Heart left ventricle (tissue), 13 donors: Measurements from ENCODE around the gene KIF4A.

Experiments used
- POLR2A ChIP-seq, 2 donors: fragments of 450-650 bp; IDR thresholded peaks; one replicate each; pipeline ENCODE4 v1.6.1; 2017; ENCODE audit warnings: antibody characterized with exemption in 2 of 2, mild to moderate bottlenecking in 2 of 2, moderate library complexity in 2 of 2
- TF ChIP-seq, protein P1 (sequence below), 12 donors: fragments of 200-600 bp; sonication (generic) in 4 of 12; IDR thresholded peaks; one replicate each; pipeline versions ENCODE4 v1.5.0 to v1.8.0; 2018 to 2022; ENCODE audit warnings: antibody characterized with exemption in 12 of 12, mild to moderate bottlenecking in 5 of 12
- donor health status: ischemic (EF 13 %, LVEDD 7.1; RV severe dilation, severe dysfunction).
- donor health status: DM: no; HTN: yes; CAD: no.
- donor health status: DM: no; HTN: no; CAD: no.
- donor health status: ischemic (EF 25% LVEDD 6.9; RV normal size, moderate dysfunction).
- donor health status: ischemic (EF 25% LVEDD 5.7; RV mildly dilated, moderate dysfunction).
- donor health status: ischemic (EF 35%, LVEDD 5.7; RV mildly dilated, moderate dysfunction).
- donor health status: nonischemic (EF 11% LVEDD 7.7; RV severe dilation, severe dysfunction).
- donor health status: DM: yes; HTN: yes; CAD: no.
- donor health status: PGD.
- donor health status: ischemic (EF 29% LVEDD 5.4; RV normal size, mild dysfunction).
- donor health status: nonischemic (EF 23%, LVEDD 6.1; RV moderate dilation, normal function).

DNA sequence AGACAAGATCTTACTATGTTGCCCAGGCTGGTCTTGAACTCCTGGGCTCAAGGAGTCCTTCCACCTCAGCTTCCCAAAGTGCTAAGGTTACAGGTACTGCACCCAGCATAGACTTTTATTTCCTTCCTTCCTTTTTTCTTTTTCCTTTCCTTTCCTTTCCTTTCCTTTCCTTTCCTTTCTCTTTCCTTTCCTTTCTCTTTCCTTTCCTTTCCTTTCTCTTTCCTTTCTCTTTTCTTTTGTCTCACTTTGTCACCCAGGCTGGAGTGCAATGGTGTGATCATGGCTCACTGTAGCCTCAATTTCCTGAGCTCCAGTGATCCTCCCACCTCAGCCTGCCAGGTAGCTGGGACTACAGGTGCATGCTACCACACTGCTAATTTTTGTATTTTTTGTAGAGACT is 174.1 kb downstream of the KIF4A start:
- TF ChIP-seq, protein P1, sequence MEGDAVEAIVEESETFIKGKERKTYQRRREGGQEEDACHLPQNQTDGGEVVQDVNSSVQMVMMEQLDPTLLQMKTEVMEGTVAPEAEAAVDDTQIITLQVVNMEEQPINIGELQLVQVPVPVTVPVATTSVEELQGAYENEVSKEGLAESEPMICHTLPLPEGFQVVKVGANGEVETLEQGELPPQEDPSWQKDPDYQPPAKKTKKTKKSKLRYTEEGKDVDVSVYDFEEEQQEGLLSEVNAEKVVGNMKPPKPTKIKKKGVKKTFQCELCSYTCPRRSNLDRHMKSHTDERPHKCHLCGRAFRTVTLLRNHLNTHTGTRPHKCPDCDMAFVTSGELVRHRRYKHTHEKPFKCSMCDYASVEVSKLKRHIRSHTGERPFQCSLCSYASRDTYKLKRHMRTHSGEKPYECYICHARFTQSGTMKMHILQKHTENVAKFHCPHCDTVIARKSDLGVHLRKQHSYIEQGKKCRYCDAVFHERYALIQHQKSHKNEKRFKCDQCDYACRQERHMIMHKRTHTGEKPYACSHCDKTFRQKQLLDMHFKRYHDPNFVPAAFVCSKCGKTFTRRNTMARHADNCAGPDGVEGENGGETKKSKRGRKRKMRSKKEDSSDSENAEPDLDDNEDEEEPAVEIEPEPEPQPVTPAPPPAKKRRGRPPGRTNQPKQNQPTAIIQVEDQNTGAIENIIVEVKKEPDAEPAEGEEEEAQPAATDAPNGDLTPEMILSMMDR (IDR thresholded peaks at IDR 0.05) = no peak
- no peak for TF ChIP-seq POLR2A (IDR thresholded peaks at IDR 0.05)
